PC-9 (cell line): Measurements from ENCODE around the gene SPATS2. TPM values are rescaled to one million over a fixed set of nuclear protein-coding genes. Genes with fewer than 3 reads are reported as not detected.

ENCODE experiments used
- BruUV-seq: library from RNA; stranded (reverse); fragments of 400-500 nt; replicated peaks from 2 replicates; lab custom pipeline; 2021; lab: Mats Ljungman, UMichigan
- CTCF ChIA-PET: fragments of 300-600 bp; sonication (Branson Sonifier 250); formaldehyde crosslinking; loops from one replicate; lab custom pipeline; 2022; ENCODE audit warnings: antibody characterized with exemption; lab: Charles Lee
- POLR2A ChIA-PET: fragments of 300-600 bp; sonication (Branson Sonifier 250); formaldehyde crosslinking; loops from one replicate; lab custom pipeline; 2022; ENCODE audit warnings: antibody characterized with exemption; ENCODE audit not compliant: unreplicated experiment; lab: Charles Lee
- DNase-seq, 2 experiments: peaks; one replicate each; pipeline versions ENCODE4 v3.0.0 to v3.0.0-alpha.2; 2015 to 2022; ENCODE audit warnings: mixed read lengths in 1 of 2
- H2AFZ ChIP-seq: fragments of 200-600 bp; sonication (generic); 2 replicates; pipeline ENCODE4 v1.8.1; 2017; ENCODE audit warnings: antibody characterized with exemption
- H3F3A ChIP-seq: fragments of 200-600 bp; sonication (generic); 2 replicates; pipeline ENCODE4 v1.8.1; 2017; ENCODE audit warnings: antibody characterized with exemption, mild to moderate bottlenecking, low read depth; ENCODE audit not compliant: insufficient read depth
- H3K27ac ChIP-seq: fragments of 200-600 bp; sonication (generic); 2 replicates; pipeline ENCODE4 v1.6.1; 2016; ENCODE audit warnings: mixed run types
- H3K27me3 ChIP-seq: fragments of 200-600 bp; sonication (generic); 2 replicates; pipeline ENCODE4 v1.6.1; 2016; ENCODE audit warnings: low read depth, mixed run types; ENCODE audit not compliant: insufficient read depth
- H3K36me3 ChIP-seq: fragments of 200-600 bp; sonication (generic); 2 replicates; pipeline ENCODE4 v1.6.1; 2016; ENCODE audit warnings: low read depth, mixed run types
- H3K4me1 ChIP-seq: fragments of 200-600 bp; sonication (generic); replicated peaks from 2 replicates; pipeline ENCODE4 v1.6.1; 2016; ENCODE audit warnings: mixed run types; ENCODE audit not compliant: insufficient read depth
- H3K4me2 ChIP-seq: fragments of 200-600 bp; sonication (generic); 2 replicates; pipeline ENCODE4 v1.6.1; 2017; ENCODE audit warnings: mixed run types
- H3K4me3 ChIP-seq: fragments of 200-600 bp; sonication (generic); 2 replicates; pipeline ENCODE4 v1.6.1; 2016; ENCODE audit warnings: mixed run types
- H3K79me2 ChIP-seq: fragments of 200-600 bp; sonication (generic); 2 replicates; pipeline ENCODE4 v1.6.1; 2017; ENCODE audit warnings: low read depth, mixed run types
- H3K9me2 ChIP-seq: fragments of 200-600 bp; sonication (generic); 2 replicates; pipeline ENCODE4 v1.8.1; 2017; ENCODE audit warnings: mild to moderate bottlenecking; ENCODE audit not compliant: insufficient read depth
- H3K9me3 ChIP-seq: fragments of 200-600 bp; sonication (generic); 2 replicates; pipeline ENCODE4 v1.8.1; 2016; ENCODE audit warnings: low read depth; ENCODE audit not compliant: insufficient read depth
- H4K20me1 ChIP-seq: fragments of 200-600 bp; sonication (generic); 2 replicates; pipeline ENCODE4 v1.8.1; 2017; ENCODE audit not compliant: insufficient read depth
- CTCF ChIP-seq: fragments of 200-600 bp; sonication (generic); conservative IDR thresholded peaks from 2 replicates; pipeline ENCODE4 v1.6.1; 2017; ENCODE audit warnings: mixed run types, antibody characterized with exemption, mild to moderate bottlenecking, moderate library complexity
- EZH2 ChIP-seq: fragments of 200-600 bp; sonication (generic); IDR thresholded peaks from 2 replicates; pipeline ENCODE4 v1.8.0; 2017; ENCODE audit warnings: antibody characterized with exemption, low read depth
- intact Hi-C: fragments of 100-400 bp; cut with micrococcal nuclease; formaldehyde crosslinking; loops from one replicate; pipeline ENCODE4 v1.10.0; 2022; ENCODE audit not compliant: unreplicated experiment
- total RNA-seq: library from RNA; stranded (reverse); gene quantifications from 2 replicates; pipeline ENCODE4 v1.2.3, GENCODE V29; 2021

The SPATS2 gene
- total RNA-seq, 1 experiment from 2014 or later = 65.1 TPM

GRCh38 chr12:49340971-49341776 is 26.1 kb upstream of the SPATS2 start:
- no peak overlapping the region for H3K4me3 ChIP-seq
- H3K79me2 ChIP-seq = no peaks in the 10 kb centered on the region
- H3K4me1 ChIP-seq = peaks cover 8% of the 10 kb centered on the region
- H3K4me2 ChIP-seq = no peak overlapping the region
- no peaks in the 10 kb centered on the region for H3K36me3 ChIP-seq
- peaks cover 12% of the 10 kb centered on the region; the same call in 1 of the 2 replicates for H3F3A ChIP-seq
- ChIA-PET CTCF (interaction anchor here (0.5 to 1.0 kb wide), 2 partner anchors 53 to 191 kb away, joined by 3 to 7 read pairs; no protein-coding TSS in a partner anchor), POLR2A (no interaction called here)
- H3K27me3 ChIP-seq = peaks cover 33% of the 10 kb centered on the region
- no TSS peak for BruUV-seq
- intact Hi-C loops = loop anchor here (5.0 kb wide), 1 partner anchor 279 kb away; the partner anchor contains the start of gene KMT2D
- no peak overlapping the region for H3K27ac ChIP-seq
- DNase-seq = no peak
- TF ChIP-seq CTCF (no peak), EZH2 (no peak)
- no peaks in the 10 kb centered on the region for H4K20me1 ChIP-seq
- no peaks in the 10 kb centered on the region for H3K9me3 ChIP-seq
- no peak overlapping the region for H2AFZ ChIP-seq
- no peaks in the 10 kb centered on the region for H3K9me2 ChIP-seq

GRCh38 chr12:49341777-49342065 is 25.5 kb upstream of the SPATS2 start:
- H3K4me1 ChIP-seq = peaks cover 14% of the 10 kb centered on the region

More at GRCh38 chr12:49341777-49342065, 25.5 kb upstream of the SPATS2 start:
- TF ChIP-seq EZH2 (no peak), CTCF (no peak)
- Histone ChIP-seq H3K4me3 (no peak overlapping the region), H3K79me2 (no peaks in the 10 kb centered on the region), H4K20me1 (no peaks in the 10 kb centered on the region), H3K27ac (no peak overlapping the region), H3K9me3 (no peaks in the 10 kb centered on the region), H2AFZ (no peak overlapping the region), H3F3A (peaks cover 12% of the 10 kb centered on the region; the same call in 1 of the 2 replicates), H3K9me2 (no peaks in the 10 kb centered on the region), H3K27me3 (peaks cover 38% of the 10 kb centered on the region), H3K36me3 (no peaks in the 10 kb centered on the region), H3K4me2 (no peak overlapping the region)
- BruUV-seq = no TSS peak
- no peak for DNase-seq
- POLR2A ChIA-PET = no interaction called here
- intact Hi-C loops = loop anchor here (5.0 kb wide), 1 partner anchor 279 kb away; the partner anchor contains the start of gene KMT2D
- CTCF ChIA-PET = interaction anchor here (0.5 to 1.2 kb wide), 5 partner anchors 13 to 321 kb away, joined by 3 to 7 read pairs (median 3); no protein-coding TSS in a partner anchor
